SK-N-SH (cell line): ENCODE results near the gene RPL28. TPM values are rescaled to one million over a fixed set of nuclear protein-coding genes. Genes with fewer than 3 reads are reported as not detected.

Experiments
- CTCF ChIA-PET: fragments of 300-600, 350-600 bp; formaldehyde crosslinking; extraction: SDS; loops from one replicate; lab custom pipeline; 2021; lab: Yijun Ruan, JAX
- POLR2A ChIA-PET: fragments of 350-600 bp; sonication (Branson Sonifier 250); formaldehyde crosslinking; extraction: SDS; loops from one replicate; lab custom pipeline; 2020; ENCODE audit warnings: antibody characterized with exemption, inconsistent platforms; lab: Yijun Ruan, JAX
- DNase-seq: peaks from one replicate; pipeline ENCODE4 v3.0.0; 2012
- H2AFZ ChIP-seq: fragments of 200-600 bp; sonication (generic); 2 replicates; pipeline ENCODE4 v1.8.1; 2016; ENCODE audit warnings: antibody characterized with exemption, mild to moderate bottlenecking, low read depth
- H3F3A ChIP-seq: fragments of 200-600 bp; sonication (generic); replicated peaks from 2 replicates; pipeline ENCODE3; 2016; ENCODE audit warnings: antibody characterized with exemption, mild to moderate bottlenecking; ENCODE audit not compliant: insufficient read depth
- H3K27ac ChIP-seq, 2 experiments: fragments of 200-500 bp in 1 of 2; fragments of 200-600 bp in 1 of 2; sonication (Bioruptor generic) in 1 of 2; sonication (generic), shearing (Covaris generic) in 1 of 2; 2 replicates each; pipeline versions ENCODE4 v1.5.1 to v1.6.1; 2014 to 2016; ENCODE audit warnings: low read depth in 2 of 2, inconsistent platforms in 1 of 2, low read length in 1 of 2, mild to moderate bottlenecking in 1 of 2, mixed read lengths in 1 of 2
- H3K27me3 ChIP-seq: fragments of 200-600 bp; sonication (generic), shearing (Covaris generic); 2 replicates; pipeline ENCODE4 v1.6.1; 2016; ENCODE audit warnings: mixed run types; ENCODE audit not compliant: insufficient read depth
- H3K36me3 ChIP-seq, 2 experiments: fragments of 200-500 bp in 1 of 2; fragments of 200-600 bp in 1 of 2; sonication (Bioruptor generic) in 1 of 2; sonication (generic) in 1 of 2; replicated peaks in 1 of 2; 2 replicates each; pipeline versions ENCODE3 to v1.5.1; 2014 to 2016; ENCODE audit warnings: low read length in 1 of 2, mild to moderate bottlenecking in 1 of 2; ENCODE audit not compliant: insufficient read depth in 2 of 2, control insufficient read depth in 1 of 2
- H3K4me1 ChIP-seq, 2 experiments: fragments of 200-500 bp in 1 of 2; fragments of 200-600 bp in 1 of 2; sonication (Bioruptor generic) in 1 of 2; sonication (generic), shearing (Covaris generic) in 1 of 2; 2 replicates each; pipeline versions ENCODE4 v1.5.1 to v1.6.1; 2014 to 2016; ENCODE audit warnings: low read depth in 1 of 2, low read length in 1 of 2, mixed run types in 1 of 2; ENCODE audit not compliant: insufficient read depth in 2 of 2, control insufficient read depth in 1 of 2
- H3K4me2 ChIP-seq: fragments of 200-600 bp; sonication (generic), shearing (Covaris generic); 2 replicates; pipeline ENCODE4 v1.6.1; 2017; ENCODE audit warnings: mixed run types
- H3K4me3 ChIP-seq, 2 experiments: fragments of 200-500 bp in 1 of 2; fragments of 200-600 bp in 1 of 2; sonication (Bioruptor generic) in 1 of 2; sonication (generic), shearing (Covaris generic) in 1 of 2; 2 replicates each; pipeline versions ENCODE4 v1.5.1 to v1.8.1; 2014 to 2016; ENCODE audit warnings: low read depth in 2 of 2, inconsistent platforms in 1 of 2, low read length in 1 of 2, mild to moderate bottlenecking in 1 of 2, mixed read lengths in 1 of 2, moderate library complexity in 1 of 2
- H3K79me2 ChIP-seq: fragments of 200-600 bp; sonication (generic); 2 replicates; pipeline ENCODE4 v1.8.1; 2017; ENCODE audit warnings: mild to moderate bottlenecking; ENCODE audit not compliant: insufficient read depth
- H3K9ac ChIP-seq: fragments of 200-600 bp; sonication (generic); 2 replicates; pipeline ENCODE4 v1.6.1; 2017; ENCODE audit warnings: mixed run types
- H3K9me2 ChIP-seq: fragments of 200-600 bp; sonication (generic); 2 replicates; pipeline ENCODE4 v1.6.1; 2017; ENCODE audit warnings: mixed run types
- H3K9me3 ChIP-seq: fragments of 200-600 bp; sonication (generic); 2 replicates; pipeline ENCODE4 v1.6.1; 2017; ENCODE audit warnings: mixed run types, mild to moderate bottlenecking, moderate library complexity
- H4K20me1 ChIP-seq: fragments of 200-600 bp; sonication (generic); 2 replicates; pipeline ENCODE4 v1.6.1; 2017; ENCODE audit warnings: mild to moderate bottlenecking, mixed run types; ENCODE audit not compliant: insufficient read depth
- CHD2 ChIP-seq: fragments of 150-350 bp; IDR thresholded peaks from 2 replicates; pipeline ENCODE4 v1.6.1; 2018; ENCODE audit warnings: low read length; ENCODE audit not compliant: partially characterized antibody
- JUND ChIP-seq: IDR thresholded peaks from 2 replicates; pipeline ENCODE4 v1.4.0; 2012
- REST ChIP-seq: IDR thresholded peaks from 2 replicates; pipeline ENCODE4 v1.6.1; 2012; ENCODE audit warnings: mild to moderate bottlenecking, low read depth, low read length, moderate library complexity
- RXRA ChIP-seq: IDR thresholded peaks from 2 replicates; pipeline ENCODE4 v1.4.0; 2012; ENCODE audit warnings: low read depth, mild to moderate bottlenecking, borderline replicate concordance
- WGBS: methylation state at CpG from one replicate; pipeline ENCODE4 v1.1.6; 2017; ENCODE audit warnings: low lambda C conversion rate; 5-methylcytosine and 5-hydroxymethylcytosine counted together
- polyA plus RNA-seq, 3 experiments: library from polyadenylated mRNA; depleted of rRNA; stranded (reverse); fragments of >200 nt; gene quantifications; 2 replicates each; pipeline ENCODE4 v1.2.3, GENCODE V29; 2012

RPL28 gene
- polyA plus RNA-seq, 1 of the 3 experiments (the other 2 are of a cell fraction), result 2,368 TPM

- DNase-seq, result peak; percentile 62
- H3K79me2 ChIP-seq, result peaks cover 7% of the 10 kb centered on the region
- H3K4me2 ChIP-seq, result peak overlapping the region; percentile 50
- H3K9me3 ChIP-seq, result no peaks in the 10 kb centered on the region
- H3K27me3 ChIP-seq, result no peaks in the 10 kb centered on the region
- H3K27ac ChIP-seq, result peak overlapping the region in 1 of 2 experiments; percentile 46; a peak in 2 of 4 replicates
- no peaks in the 10 kb centered on the region for H3K9me2 ChIP-seq
- WGBS, result 27% methylated on average over 11 of the region's 31 CpGs
- peak overlapping the region; percentile 11; the same call in 1 of the 2 replicates for H3K9ac ChIP-seq
- ChIA-PET POLR2A (no interaction called here), CTCF (interaction anchor here (0.7 to 3.1 kb wide), 2 partner anchors 10 to 72 kb away, joined by 3 to 12 read pairs; partner anchors contain the start of gene TMEM238)
- no peaks in the 10 kb centered on the region for H4K20me1 ChIP-seq
- peaks cover 25 to 28% of the 10 kb centered on the region in 2 experiments; a peak in 3 of 4 replicates for H3K4me1 ChIP-seq
- peaks cover 20% of the 10 kb centered on the region for H3F3A ChIP-seq
- H3K4me3 ChIP-seq, result no peak overlapping the region
- no peaks in the 10 kb centered on the region for H3K36me3 ChIP-seq
- TF ChIP-seq CHD2 (no peak), RXRA (no peak)
- H2AFZ ChIP-seq, result peak overlapping the region; percentile 72; the same call in 1 of the 2 replicates
Measured at GRCh38 chr19:55373993-55374757, 11.6 kb upstream of the RPL28 start.

GRCh38 chr19:55376241-55376933 lies 9.3 kb upstream of the RPL28 start, which contains the start of gene TMEM190:
Gene TMEM190, plus strand, starts transcription at chr19:55376826. Its CDS starts 28 bp downstream, at chr19:55376854.
- 83% methylated on average over 20 of the region's 21 CpGs for WGBS
- Histone ChIP-seq H4K20me1 (no peaks in the 10 kb centered on the region), H3K9me3 (no peaks in the 10 kb centered on the region), H2AFZ (no peak within 1 kb of the TSS), H3K9me2 (no peaks in the 10 kb centered on the region), H3K4me1 (peaks cover 19 to 22% of the 10 kb centered on the region in 2 experiments; a peak in 3 of 4 replicates), H3K4me2 (no peak within 1 kb of the TSS), H3K36me3 (no peaks in the 10 kb centered on the region), H3K9ac (no peak within 1 kb of the TSS), H3K4me3 (no peak within 1 kb of the TSS), H3K27ac (no peak within 1 kb of the TSS), H3K79me2 (no peaks in the 10 kb centered on the region), H3F3A (peaks cover 11% of the 10 kb centered on the region)
- POLR2A ChIA-PET, result interaction anchor here (1.2 kb wide), 1 partner anchor 37 kb away, joined by 3 read pairs; the partner anchor contains the start of gene KMT5C
- CTCF ChIA-PET, result interaction anchor here (1.1 kb wide), 1 partner anchor 74 kb away, joined by 7 read pairs; no protein-coding TSS in a partner anchor
- DNase-seq, result peak; percentile 32
- no peak for TF ChIP-seq JUND
- TF ChIP-seq REST, result no peak
- TF ChIP-seq, all 33 proteins: peak for 0
- no peaks in the 10 kb centered on the region for H3K27me3 ChIP-seq
